GM19328 (cell line): Measurements from ENCODE around the gene TSLP.

Experiments used
- ATAC-seq: cut with Tn5 transposase; IDR thresholded peaks from one replicate; pipeline ENCODE4 v1.9.1; 2021; ENCODE audit warnings: mild to moderate bottlenecking, moderate library complexity; ENCODE audit not compliant: unreplicated experiment

Gene TSLP

GRCh38 chr5:111071413-111071812 lies at the start of gene TSLP:
TSS of gene TSLP (plus strand) at chr5:111071713. CDS start at chr5:111071891, 178 bp downstream.
- no peak for ATAC-seq

GRCh38 chr5:111022301-111022700 lies 49.2 kb upstream of the TSLP start:
- no peak for ATAC-seq

GRCh38 chr5:111028865-111029264 lies 42.6 kb upstream of the TSLP start:
- no peak for ATAC-seq

- ATAC-seq = no peak
These were observed 27.6 kb upstream of the TSLP start for GRCh38 chr5:111043712-111044506.

GRCh38 chr5:111058064-111058463 lies 13.4 kb upstream of the TSLP start:
- no peak for ATAC-seq

GRCh38 chr5:111060169-111060568 lies 11.3 kb upstream of the TSLP start:
- no peak for ATAC-seq

GRCh38 chr5:111061618-111062017 lies 9.9 kb upstream of the TSLP start:
- no peak for ATAC-seq

GRCh38 chr5:111063709-111064322 lies 7.7 kb upstream of the TSLP start:
- ATAC-seq = no peak

- no peak for ATAC-seq
These were observed 5.1 kb upstream of the TSLP start for GRCh38 chr5:111066261-111066938.

GRCh38 chr5:111068213-111068612 lies 3.3 kb upstream of the TSLP start:
- no peak for ATAC-seq

GRCh38 chr5:111069839-111070238 lies 1.7 kb upstream of the TSLP start:
- ATAC-seq = no peak

GRCh38 chr5:111070272-111071134 lies 1.0 kb upstream of the TSLP start:
- no peak for ATAC-seq

GRCh38 chr5:111072949-111073682 lies 1.6 kb downstream of the TSLP start:
- ATAC-seq = peak; percentile 74

- no peak for ATAC-seq
These were observed 2.7 kb downstream of the TSLP start for GRCh38 chr5:111074244-111074643.

- no peak for ATAC-seq
These were observed 4.0 kb downstream of the TSLP start for GRCh38 chr5:111075520-111075919.

GRCh38 chr5:111076091-111076490 lies 4.6 kb downstream of the TSLP start:
- ATAC-seq = no peak

GRCh38 chr5:111077678-111078077 lies 6.2 kb downstream of the TSLP start:
- no peak for ATAC-seq

- ATAC-seq = no peak
These were observed 8.3 kb downstream of the TSLP start for GRCh38 chr5:111079846-111080245.

GRCh38 chr5:111083323-111083722 lies 11.8 kb downstream of the TSLP start:
- ATAC-seq = no peak
